DMS79 (cell line): ENCODE measurements around the gene MYO6.

Experiments used
- DNase-seq: peaks from one replicate; lab custom pipeline; 2025; lab: John Stamatoyannopoulos, UW

Gene MYO6

DNA sequence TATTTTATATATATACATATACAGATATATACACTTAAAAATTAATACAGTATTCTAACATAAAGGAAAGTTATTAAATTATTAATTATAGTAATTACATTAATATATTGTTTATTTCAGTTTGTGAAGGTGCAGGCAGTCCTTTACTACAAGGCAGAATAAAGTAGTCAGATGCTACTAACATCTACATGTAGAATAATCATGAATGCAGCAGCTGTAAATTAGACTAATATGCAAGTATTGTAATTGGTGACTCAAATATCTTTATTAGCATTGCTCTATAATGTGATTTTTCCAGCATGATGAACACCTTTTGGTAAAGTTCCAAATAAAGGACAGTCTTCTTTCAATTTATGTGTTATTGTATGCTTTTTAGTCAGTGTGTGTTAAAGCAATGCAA lies 17.3 kb downstream of the MYO6 start:
- no peak for DNase-seq

DNA sequence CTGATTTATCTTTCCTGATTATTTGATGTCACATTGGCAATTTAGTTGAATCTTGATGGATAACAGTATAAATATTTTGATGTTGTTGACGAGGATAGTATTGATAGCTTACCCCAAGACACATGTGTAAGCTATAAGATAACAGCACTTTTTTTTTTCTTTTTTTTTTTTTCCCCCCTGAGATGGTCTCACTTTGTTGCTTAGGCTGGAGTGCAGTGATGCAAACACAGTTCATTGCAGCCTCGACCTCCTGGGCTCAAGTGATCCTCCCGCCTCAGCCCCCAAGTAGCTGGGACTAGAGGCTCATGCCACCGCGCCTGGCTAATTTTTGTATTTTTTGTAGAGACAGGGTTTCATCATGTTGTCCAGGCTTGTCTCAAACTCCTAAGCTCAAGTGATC lies 21.8 kb downstream of the MYO6 start:
- DNase-seq = no peak

DNA sequence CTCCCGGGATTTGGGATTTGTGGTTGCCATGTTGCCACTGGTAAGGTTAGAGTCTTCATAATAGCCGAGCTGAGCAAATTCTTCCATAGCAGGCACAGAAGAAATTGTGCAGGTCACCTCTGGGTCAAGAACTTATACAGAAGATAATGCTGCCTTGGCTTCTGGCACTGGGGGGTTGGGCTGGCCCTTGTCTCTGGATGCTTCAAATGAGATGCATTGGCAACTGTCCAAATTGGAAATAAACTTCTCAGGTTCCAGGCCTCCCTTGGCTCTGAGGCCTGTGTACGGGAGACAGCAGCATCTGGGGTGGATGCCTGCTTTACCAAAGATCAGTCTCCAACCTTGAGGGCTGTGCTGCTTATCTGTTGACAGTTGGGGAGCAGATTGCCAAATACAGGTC lies 26.2 kb downstream of the MYO6 start:
- peak; percentile 79 for DNase-seq

DNA sequence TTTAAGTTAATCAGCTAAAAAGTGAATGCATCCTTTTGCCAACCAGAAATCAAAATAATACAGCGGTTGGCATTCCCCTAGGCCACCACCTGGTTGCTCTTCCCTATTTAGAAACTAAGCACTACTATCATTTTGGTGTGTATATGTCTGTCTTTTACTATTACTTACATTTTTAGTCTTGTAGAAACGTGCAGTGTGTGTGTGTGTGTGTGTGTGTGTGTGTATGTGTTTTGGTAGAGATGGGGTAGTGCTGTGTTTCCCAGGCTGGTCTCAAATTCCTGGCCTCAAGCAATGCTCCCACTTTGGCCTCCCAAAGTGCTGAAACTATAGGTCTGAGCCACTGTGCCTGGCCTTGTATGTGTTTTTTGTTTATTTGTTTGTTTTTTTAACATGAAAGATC lies 27.4 kb downstream of the MYO6 start:
- DNase-seq = no peak

DNA sequence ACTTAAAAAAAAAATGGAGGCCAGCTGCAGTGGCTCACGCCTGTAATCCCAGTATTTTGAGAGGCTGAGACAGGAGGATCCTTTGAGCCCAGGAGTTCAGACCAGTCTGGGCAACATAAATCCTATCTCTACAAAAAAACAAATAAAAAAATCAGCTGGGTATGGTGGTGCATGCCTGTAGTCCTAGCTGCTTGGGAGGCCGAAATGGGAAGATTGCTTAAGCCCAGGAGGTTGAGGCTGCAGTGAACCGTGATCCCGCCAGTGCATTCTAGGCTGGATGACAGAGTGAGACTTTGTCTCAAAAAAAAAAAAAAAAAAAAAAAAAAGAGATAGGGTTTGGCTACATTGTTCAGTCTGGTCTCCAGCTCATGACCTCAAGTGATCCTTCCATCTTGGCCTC lies 29.7 kb downstream of the MYO6 start:
- no peak for DNase-seq

DNA sequence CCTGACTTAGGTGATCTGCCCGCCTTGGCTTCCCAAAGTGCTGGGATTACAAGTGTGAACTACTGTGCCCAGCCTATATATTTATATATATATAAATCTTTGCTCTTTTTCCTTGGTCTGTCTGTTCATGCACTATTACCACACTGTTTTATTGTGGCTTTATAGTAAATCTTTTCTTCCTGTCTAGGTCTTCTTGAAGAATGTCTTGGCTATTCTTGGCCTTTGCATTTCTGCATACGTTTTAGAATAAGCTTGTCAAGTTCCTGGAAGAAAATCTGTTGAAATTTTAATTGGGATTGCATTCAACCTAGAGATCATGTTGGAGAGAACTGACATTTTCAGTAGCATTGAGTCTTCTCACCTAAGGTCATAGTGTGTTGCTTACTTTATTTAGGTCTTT lies 37.1 kb downstream of the MYO6 start:
- DNase-seq = no peak

DNA sequence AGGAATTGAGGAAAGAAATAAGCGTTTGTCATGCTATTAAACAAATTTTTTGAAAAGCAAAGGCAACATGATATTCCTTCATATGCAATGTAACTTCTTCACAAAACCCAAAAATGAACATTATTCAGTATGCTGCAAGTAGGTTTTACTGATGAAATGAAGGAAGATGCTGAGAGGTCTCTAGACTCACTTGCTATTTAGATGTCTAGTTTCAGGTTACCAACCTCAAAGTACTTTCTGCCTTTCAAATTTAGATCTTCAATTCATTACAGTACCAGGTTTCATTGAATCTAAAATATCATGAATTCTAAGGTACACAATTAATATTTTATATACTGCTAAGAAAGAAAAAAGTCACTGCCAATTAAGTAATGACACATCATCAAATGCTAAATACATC lies 39.9 kb downstream of the MYO6 start:
- DNase-seq = no peak

DNA sequence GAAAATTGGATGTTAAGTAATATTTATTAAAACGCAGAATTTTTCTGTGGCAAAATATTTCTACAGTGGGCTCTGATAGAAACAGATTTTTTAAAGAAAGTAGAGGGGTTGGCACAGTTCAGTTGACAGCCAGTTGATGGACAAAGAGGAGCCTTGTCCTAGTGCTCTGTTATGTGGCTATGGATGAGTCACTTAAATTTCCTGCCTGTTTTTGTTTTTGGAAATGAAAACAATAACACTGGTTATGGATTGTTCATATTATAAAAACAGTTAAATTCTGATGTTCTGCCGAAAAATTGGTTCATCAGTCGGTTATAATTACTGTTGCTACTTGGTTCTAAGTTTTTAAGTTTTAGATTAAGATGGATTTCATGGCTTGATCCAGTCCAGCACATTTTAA lies 42.8 kb downstream of the MYO6 start:
- no peak for DNase-seq

DNA sequence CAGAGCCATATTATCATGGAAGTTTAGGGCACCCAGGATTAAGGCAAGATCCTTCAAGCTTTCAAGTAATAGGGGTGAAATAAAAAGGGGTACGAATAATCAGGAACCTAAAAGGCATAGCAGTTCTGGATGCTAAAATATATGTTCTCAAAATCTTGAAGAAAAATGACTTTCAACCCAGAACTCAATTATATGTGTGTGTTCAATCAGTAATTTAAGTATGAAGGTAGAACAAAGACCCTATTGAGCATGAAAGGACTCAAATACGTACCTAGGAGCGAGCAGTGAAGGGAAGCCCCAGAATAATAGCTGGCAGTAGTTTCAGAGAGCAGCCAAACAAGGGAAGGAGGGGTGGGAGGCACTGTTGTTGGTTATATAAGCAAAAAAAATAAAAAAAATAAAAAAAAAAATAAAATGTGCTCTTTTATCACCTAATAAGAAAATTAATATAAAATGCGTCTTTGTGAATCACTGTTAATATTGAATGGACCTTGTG lies 45.4 kb downstream of the MYO6 start:
- no peak for DNase-seq

DNA sequence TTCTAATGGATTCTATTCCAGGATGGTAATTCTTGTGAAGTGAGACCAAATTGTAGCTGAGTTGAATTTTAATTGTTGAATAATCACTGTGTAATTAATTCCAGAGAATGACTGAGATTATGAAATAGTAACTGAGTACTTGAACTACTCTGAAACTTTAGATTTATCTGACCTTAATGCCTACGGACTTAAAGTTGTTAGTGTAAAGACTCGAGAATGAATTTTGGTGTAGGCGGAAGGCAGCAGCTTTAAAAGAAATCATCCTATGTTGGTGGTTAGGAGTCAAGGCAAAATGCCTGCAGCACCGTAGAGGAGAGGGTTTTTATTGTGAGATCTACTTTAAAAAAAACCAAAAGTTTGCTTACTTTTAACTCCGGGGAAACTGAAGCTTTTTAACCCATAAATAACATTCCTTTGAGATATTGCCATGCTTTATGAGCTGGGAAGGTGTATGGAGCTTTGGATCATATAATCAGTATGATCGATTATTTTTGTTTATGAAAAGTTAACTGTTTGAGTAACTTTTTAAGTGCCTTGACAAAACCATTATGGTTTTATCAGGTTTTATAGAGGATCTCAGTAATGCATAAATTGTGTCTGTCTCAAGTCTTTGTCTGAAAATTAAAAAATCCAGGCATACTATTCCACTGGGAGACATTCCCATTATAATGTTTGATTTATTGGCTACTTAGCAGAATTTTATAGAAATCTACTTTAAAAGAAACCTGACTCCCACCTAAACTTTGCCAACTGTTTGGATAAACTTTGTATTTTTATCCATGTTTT lies 46.1 kb downstream of the MYO6 start:
- no peak for DNase-seq

DNA sequence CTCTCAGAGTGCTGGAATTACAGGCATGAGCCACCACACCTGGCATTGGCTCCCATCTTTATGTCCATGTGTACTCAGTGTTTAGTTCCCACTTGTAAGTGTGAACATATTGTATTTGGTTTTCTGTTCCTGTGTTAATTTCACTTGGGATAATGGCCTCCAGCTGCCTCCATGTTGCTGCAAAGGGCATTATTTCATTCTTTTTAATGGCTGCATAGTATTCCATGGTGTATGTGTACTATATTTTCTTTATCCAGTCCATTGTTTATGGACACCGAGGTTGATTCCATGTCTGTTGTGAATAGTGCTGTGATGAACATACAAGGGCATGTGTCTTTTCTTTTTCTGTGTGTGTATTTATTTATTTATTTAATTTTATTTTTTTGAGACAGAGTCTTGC lies 47.7 kb downstream of the MYO6 start:
- no peak for DNase-seq

DNA sequence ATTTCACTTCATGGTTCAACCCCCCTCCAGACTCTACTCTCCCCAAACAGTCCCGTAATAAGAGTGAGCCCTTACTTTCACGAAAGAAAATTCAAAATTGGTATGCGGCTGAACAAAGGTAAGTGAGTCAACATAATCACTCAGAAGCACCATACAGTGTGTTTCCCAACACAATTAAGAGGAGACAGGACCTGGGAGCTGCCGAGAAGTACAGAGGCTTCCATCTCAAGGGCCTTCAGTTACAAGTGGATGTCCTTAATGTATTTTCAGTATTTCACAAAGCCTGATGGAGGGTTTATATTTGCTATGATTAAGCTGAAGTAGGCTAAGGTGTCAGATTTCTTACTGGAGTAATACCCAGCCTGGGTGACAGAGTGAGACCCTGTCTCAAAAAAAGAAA lies 51.1 kb downstream of the MYO6 start:
- DNase-seq = peak; percentile 85

DNA sequence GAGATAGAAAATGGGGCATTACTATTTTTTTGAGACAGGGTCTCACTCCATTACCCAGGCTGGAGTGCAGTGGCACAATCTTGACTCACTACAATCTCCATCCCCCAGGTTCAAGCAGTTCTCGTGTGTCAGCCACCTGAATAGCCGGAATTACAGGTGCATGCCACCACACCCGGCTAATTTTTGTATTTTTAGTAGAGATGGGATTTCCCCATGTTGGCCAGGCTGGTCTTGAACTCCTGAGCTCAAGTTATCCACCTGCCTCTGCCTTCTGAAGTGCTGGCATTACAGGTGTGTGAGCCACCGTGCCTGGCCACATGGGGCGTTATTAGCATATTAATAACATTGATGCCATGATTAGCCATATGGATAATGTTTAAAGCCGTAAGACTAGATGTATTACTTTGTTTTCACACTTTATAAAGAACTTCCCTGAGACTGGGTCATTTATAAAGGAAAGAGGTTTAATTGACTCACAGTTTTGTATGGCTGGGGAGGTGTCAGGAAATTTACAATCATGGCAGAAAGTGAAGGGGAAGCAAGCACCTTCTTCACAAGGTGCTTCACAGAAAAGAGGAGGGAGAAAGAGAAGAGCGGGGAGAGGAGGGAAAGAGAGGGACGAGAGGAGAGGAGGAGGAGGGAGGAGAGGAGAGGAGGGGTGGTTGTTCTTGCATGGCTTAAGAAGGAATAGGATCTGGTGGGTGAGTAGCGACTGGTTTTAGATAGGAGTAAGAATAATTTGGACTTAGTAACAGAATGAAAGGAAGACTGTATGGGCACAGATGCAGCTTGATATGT lies 51.9 kb downstream of the MYO6 start:
- DNase-seq = no peak

DNA sequence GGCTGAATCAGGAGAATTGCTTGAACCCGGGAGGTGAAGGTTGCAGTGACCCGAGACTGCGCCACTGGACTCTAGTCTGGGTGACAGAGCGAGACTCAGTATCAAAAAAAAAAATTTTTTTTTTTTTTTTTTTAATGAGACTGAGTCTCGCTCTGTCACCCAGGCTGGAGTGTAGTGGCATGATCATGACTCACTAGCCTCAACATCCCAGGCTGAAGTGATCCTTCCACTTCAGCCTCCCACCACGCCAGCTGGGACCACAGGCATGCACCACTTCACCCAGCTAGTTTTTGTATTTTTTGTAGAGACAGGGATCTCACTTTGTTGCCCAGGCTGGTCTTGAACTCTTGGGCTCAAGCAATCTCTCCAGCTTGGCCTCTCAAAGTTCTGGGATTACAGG lies 53.3 kb downstream of the MYO6 start:
- no peak for DNase-seq

DNA sequence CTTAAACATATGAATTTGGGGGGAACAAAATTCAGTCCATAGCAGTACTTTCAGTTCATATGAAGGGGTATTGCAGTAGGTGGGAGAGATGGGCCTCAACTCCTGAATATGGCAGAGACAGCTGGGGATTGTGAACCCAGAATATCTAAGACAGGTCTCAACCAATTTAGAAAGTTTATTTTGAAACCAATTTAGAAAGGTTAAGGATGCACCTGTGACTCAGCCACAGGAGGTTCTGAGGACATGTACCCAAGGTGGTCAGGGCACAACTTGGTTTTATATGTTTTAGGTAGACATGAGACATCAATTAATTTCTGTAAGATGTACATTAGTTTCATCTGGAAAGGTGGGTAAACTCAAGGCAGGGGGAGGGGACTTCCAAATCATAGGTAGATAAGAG lies 59.5 kb downstream of the MYO6 start:
- DNase-seq = no peak

DNA sequence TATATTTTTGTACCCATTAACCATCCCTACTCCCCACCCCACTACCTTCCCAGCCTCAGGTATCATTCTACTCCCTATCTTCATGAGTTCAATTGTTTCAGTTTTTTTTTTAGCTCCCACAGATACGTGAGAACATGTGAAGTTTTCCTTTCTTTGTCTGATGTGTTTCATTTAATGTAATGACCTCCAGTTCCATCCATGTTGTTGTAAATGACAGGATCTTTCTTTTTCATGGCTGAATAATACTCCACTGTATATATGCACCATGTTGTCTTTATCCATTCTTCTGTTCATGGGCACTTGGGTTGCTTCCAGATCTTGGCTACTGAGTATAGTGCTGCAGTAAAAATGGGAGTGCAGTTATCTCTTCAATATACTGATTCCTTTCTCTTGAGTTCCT lies 63.5 kb downstream of the MYO6 start:
- no peak for DNase-seq

DNA sequence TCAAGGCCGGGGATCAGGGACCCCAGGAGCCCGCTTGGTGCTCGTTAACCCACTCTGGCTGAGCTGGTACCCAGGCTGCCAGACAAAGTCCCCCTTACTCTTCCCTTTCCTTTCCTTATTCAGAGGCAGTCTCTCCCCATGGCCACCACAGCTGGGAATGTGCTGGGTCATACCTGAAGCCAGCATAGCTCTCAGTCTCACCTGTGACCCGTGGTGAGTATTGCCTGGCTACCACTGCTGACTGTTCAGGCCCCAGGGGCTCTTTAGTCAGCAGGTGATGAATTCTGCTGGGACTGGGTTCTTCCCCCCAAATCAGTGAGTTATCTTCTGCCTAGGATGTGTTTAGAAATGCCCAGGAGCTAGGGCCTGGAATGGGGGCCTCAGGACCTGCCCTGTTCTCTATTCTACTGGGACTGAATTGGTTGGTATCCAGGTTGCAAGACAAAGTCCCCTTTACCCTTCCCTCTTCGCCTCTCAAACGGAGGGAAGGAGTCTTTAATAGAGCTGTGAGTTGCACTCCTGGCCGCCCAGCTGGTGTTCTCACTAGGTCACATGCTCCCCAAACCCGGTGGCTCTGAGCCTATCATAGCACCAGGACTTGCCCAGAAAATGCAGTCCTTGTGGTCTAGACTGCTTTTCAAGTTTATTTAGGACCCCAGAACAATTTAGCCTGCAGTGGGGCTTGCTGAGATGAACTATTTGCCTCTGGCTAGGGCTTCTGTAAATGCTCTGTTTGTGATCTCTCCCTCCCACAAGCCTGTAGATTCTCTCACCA lies 64.6 kb downstream of the MYO6 start:
- no peak for DNase-seq

DNA sequence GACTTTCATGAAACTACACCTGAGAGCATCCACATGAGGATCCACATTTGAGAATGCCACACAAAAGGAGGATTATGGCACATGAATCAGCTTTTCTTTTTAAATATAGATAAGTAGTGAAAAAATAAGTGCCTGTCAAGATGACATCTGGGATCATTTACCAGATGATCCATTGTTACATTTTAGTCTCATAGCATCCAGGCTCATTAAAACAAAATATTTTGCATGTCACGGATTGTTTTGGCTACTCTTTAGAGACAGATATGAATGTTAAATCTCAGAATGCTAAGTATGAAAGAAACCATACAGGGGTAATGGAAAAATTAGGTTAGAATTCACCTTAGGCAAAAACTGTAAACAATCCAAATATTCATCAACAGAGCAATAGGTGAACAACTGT lies 66.7 kb downstream of the MYO6 start:
- no peak for DNase-seq

DNA sequence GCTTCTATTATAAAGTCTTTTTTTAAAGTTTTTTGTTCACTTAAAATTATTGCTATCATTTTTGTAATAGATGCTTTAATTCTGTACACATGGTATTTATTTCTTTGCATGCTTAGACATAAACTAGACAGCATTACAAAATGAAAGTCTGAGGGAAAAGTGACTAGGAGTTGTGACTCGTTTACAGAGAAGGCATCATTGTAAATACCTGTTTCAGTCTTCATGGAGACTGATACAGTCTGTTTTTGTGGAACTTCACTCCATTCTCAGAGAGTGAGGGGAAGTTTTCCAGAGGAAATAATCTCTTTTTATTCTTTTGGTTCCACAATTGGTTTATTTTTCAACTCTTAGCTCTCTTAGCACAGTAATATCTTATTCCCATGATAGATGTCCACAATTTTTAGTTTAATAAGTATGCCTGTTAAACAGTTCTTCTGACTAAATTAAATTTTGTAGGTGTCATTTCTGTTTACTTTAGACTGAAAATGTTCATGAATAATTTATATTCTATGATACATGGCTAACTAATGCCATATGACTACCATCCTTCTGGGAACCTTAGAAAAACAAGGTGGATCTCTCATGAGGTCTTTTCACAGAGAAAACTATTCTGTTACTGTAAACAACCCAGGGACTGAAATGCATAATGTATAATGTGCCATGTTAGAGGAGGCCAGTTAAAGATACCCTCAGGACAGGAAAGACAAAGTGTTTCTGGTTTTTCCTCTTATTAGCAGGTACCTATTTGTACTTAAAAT lies 69.2 kb downstream of the MYO6 start:
- no peak for DNase-seq

DNA sequence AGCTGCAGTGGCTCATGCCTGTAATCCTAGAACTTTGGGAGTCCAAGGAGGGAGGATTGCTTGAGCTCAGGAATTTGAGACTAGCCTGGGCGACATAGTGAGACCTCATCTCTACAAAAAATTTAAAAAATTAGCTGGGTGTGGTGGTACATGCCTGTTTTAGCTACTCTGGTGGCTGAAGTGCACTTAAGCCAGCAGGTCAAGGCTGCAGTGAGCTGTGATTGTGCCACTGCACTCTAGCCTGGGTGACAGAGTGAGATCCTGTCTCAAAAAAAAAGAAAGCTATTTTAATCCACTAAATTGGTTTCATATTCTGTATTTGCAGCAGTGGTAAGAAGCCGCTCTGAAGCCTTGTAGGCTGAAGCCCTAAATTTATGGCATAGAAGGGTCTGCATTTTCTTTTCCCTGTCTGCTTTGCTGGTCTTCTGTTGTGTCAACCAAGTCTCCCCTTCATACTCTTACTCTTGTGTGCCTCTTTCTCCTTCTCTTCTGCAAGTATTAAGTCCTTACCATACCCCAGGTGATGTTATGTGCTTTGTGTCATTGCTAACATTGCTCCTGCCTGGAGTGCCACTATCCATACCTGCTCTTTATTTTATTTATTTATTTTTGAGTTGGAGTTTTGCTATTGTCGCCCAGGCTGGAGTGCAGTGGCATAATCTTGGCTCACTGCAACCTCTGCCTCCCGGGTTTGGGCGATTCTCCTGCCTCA lies 70.9 kb downstream of the MYO6 start:
- no peak for DNase-seq

DNA sequence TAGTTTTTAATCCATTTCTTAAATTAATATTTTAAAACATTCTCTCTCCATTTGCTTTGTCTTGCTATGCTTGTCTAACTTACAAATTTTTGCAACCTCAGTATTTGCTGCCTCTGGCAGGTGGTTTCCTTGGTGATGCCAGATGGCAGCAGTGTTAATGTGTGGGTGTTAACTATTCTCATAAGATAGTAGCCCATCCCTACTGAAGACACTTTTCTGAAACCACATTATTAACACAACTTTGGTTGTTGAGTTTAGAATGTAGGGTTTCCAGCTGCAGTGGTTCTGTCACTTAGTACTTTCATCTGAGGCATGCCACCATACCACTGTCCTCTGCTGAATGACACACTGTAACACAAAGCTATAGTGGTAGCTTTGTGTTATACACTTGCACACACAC lies 75.1 kb downstream of the MYO6 start:
- no peak for DNase-seq
